HCT116 (cell line): ENCODE results near the gene RBMS1. TPM values are rescaled to one million over a fixed set of nuclear protein-coding genes. Genes with fewer than 3 reads are reported as not detected.

Source experiments
- ATAC-seq: fragments of 200-7000 bp; cut with Tn5 transposase; 2 replicates; pipeline ENCODE4 v1.9.1; 2020; ENCODE audit warnings: mild to moderate bottlenecking, moderate library complexity
- BruUV-seq: library from RNA; stranded (reverse); fragments of 400-500 nt; replicated peaks from 2 replicates; lab custom pipeline; 2021; lab: Mats Ljungman, UMichigan
- CTCF ChIA-PET: fragments of 300-600 bp; sonication (Branson Sonifier 250); formaldehyde crosslinking; loops from one replicate; lab custom pipeline; 2021; ENCODE audit warnings: antibody characterized with exemption; lab: Charles Lee
- POLR2A ChIA-PET: fragments of 300-600, 350-600 bp; sonication (Branson Sonifier 250); formaldehyde crosslinking; loops from one replicate; lab custom pipeline; 2021; ENCODE audit warnings: antibody characterized with exemption; lab: Charles Lee
- RAD21 ChIA-PET, 2 experiments: fragments of 300-600 bp; sonication (Branson Sonifier 250); formaldehyde crosslinking; loops; one replicate each; lab custom pipeline; 2023; ENCODE audit warnings: low total read pairs in 2 of 2; ENCODE audit not compliant: uncharacterized antibody in 2 of 2, unreplicated experiment in 2 of 2, low non-redundant PET in 1 of 2; lab: Charles Lee
- DNase-seq: peaks from one replicate; pipeline ENCODE4 v3.0.0-alpha.2; 2010; ENCODE audit warnings: low read depth, low spot score
- H2AFZ ChIP-seq: fragments of 200-600 bp; shearing (Covaris generic), sonication (generic); 2 replicates; pipeline ENCODE4 v1.6.1; 2017; ENCODE audit warnings: low read depth, mixed run types, mixed read lengths, antibody characterized with exemption, low read length; ENCODE audit not compliant: poor library complexity, severe bottlenecking
- H3K27ac ChIP-seq: 2 replicates; pipeline ENCODE4 v1.5.1; 2012; ENCODE audit warnings: low read depth, low read length
- H3K27me3 ChIP-seq: fragments of 200-600 bp; sonication (generic); 2 replicates; pipeline ENCODE4 v1.6.1; 2016; ENCODE audit warnings: mixed run types, low read length, mixed read lengths; ENCODE audit not compliant: insufficient read depth
- H3K36me3 ChIP-seq, 2 experiments: fragments of 200-500 bp in 1 of 2; fragments of 200-600 bp in 1 of 2; sonication (Bioruptor generic) in 1 of 2; sonication (generic) in 1 of 2; 2 replicates each; pipeline versions ENCODE4 v1.5.1 to v1.6.1; 2014 to 2016; ENCODE audit warnings: low read length in 2 of 2, inconsistent platforms in 1 of 2, mixed read lengths in 1 of 2, mixed run types in 1 of 2; ENCODE audit not compliant: insufficient read depth in 2 of 2, control insufficient read depth in 1 of 2
- H3K4me1 ChIP-seq, 2 experiments: fragments of 200-600 bp in 1 of 2; sonication (generic) in 1 of 2; 2 replicates each; pipeline versions ENCODE4 v1.5.1 to v1.6.1; 2012 to 2017; ENCODE audit warnings: low read length in 2 of 2, inconsistent platforms in 1 of 2, mild to moderate bottlenecking in 1 of 2, mixed read lengths in 1 of 2, mixed run types in 1 of 2, moderate library complexity in 1 of 2; ENCODE audit not compliant: insufficient read depth in 2 of 2, control insufficient read depth in 1 of 2
- H3K4me2 ChIP-seq: fragments of 200-600 bp; sonication (generic); 2 replicates; pipeline ENCODE4 v1.6.1; 2017; ENCODE audit warnings: mixed run types, low read length, mixed read lengths
- H3K4me3 ChIP-seq, 2 experiments: fragments of 200-600 bp in 1 of 2; sonication (generic) in 1 of 2; replicated peaks in 1 of 2; 2 replicates each; pipeline ENCODE4 v1.5.1; 2011 to 2016; ENCODE audit warnings: low read length in 2 of 2, control low read depth in 1 of 2, low read depth in 1 of 2, mild to moderate bottlenecking in 1 of 2, mixed read lengths in 1 of 2, mixed run types in 1 of 2
- H3K79me2 ChIP-seq: fragments of 200-600 bp; sonication (generic); 2 replicates; pipeline ENCODE4 v1.6.1; 2017; ENCODE audit warnings: mild to moderate bottlenecking, mixed run types, low read length, moderate library complexity, mixed read lengths; ENCODE audit not compliant: insufficient read depth
- H3K9ac ChIP-seq: fragments of 200-600 bp; sonication (generic); 2 replicates; pipeline ENCODE4 v1.6.1; 2016; ENCODE audit warnings: low read length, mixed read lengths
- H3K9me2 ChIP-seq: fragments of 200-600 bp; sonication (generic), shearing (Covaris generic); 2 replicates; pipeline ENCODE4 v1.6.1; 2017; ENCODE audit warnings: mixed run types, mild to moderate bottlenecking, moderate library complexity; ENCODE audit not compliant: insufficient read depth
- H3K9me3 ChIP-seq, 2 experiments: fragments of 200-500 bp in 1 of 2; fragments of 200-600 bp in 1 of 2; sonication (Bioruptor generic) in 1 of 2; sonication (generic) in 1 of 2; 2 replicates each; pipeline ENCODE4 v1.6.1; 2014 to 2017; ENCODE audit warnings: low read length in 2 of 2, mixed read lengths in 2 of 2, inconsistent platforms in 1 of 2, low read depth in 1 of 2, mild to moderate bottlenecking in 1 of 2, mixed run types in 1 of 2, moderate library complexity in 1 of 2; ENCODE audit not compliant: control insufficient read depth in 1 of 2, insufficient read depth in 1 of 2
- H4K20me1 ChIP-seq: fragments of 200-600 bp; sonication (generic), shearing (Covaris generic); 2 replicates; pipeline ENCODE4 v1.6.1; 2017; ENCODE audit warnings: mixed run types, mild to moderate bottlenecking, moderate library complexity; ENCODE audit not compliant: insufficient read depth
- EGR1 ChIP-seq: IDR thresholded peaks from 2 replicates; pipeline ENCODE4 v1.6.1; 2012; ENCODE audit warnings: low read depth
- ELF1 ChIP-seq: IDR thresholded peaks from 2 replicates; pipeline ENCODE4 v1.6.1; 2012; ENCODE audit warnings: low read depth, borderline replicate concordance
- EZH2phosphoT487 ChIP-seq: fragments of 200-600 bp; IDR thresholded peaks from 2 replicates; pipeline ENCODE4 v1.6.1; 2018; ENCODE audit warnings: antibody characterized with exemption, borderline replicate concordance
- POLR2A ChIP-seq: IDR thresholded peaks from 2 replicates; pipeline ENCODE4 v1.7.0; 2011; ENCODE audit warnings: borderline replicate concordance; ENCODE audit not compliant: insufficient read depth, insufficient read length; ENCODE audit errors: extremely low read depth
- REST ChIP-seq: IDR thresholded peaks from 2 replicates; pipeline ENCODE4 v1.6.1; 2012; ENCODE audit warnings: low read depth
- SP1 ChIP-seq: IDR thresholded peaks from 2 replicates; pipeline ENCODE4 v1.6.1; 2012; ENCODE audit warnings: low read depth
- ZFX ChIP-seq: fragments of 450-650 bp; IDR thresholded peaks from 2 replicates; pipeline ENCODE4 v1.6.1; 2017
- ZNF274 ChIP-seq: fragments of 200-500 bp; sonication (Bioruptor generic); IDR thresholded peaks from 2 replicates; pipeline ENCODE4 v1.6.1; 2014; ENCODE audit warnings: mild to moderate bottlenecking, low read depth, low read length, inconsistent platforms
- intact Hi-C: fragments of 100-400 bp; cut with micrococcal nuclease; formaldehyde crosslinking; loops from 2 replicates; pipeline ENCODE4 v1.10.0; 2022
- total RNA-seq: library from RNA; stranded (reverse); gene quantifications from one replicate; pipeline ENCODE4 v1.2.1, GENCODE V29; 2021; ENCODE audit not compliant: unreplicated experiment
- TF ChIP-seq, protein P1 (sequence below): IDR thresholded peaks from 2 replicates; pipeline ENCODE4 v1.6.1; 2012

The RBMS1 gene
- total RNA-seq, 1 experiment from 2014 or later = 17.6 TPM

- H3K9me2 ChIP-seq = no peaks in the 10 kb centered on the region
- H3K4me1 ChIP-seq = no peaks in the 10 kb centered on the region
- no peak overlapping the region for H3K4me3 ChIP-seq
- ChIA-PET CTCF (no interaction called here), RAD21 (no interaction called here), POLR2A (no interaction called here)
- BruUV-seq = no TSS peak
- H3K9ac ChIP-seq = no peak overlapping the region
- intact Hi-C loops = no loop called here
- no peaks in the 10 kb centered on the region for H4K20me1 ChIP-seq
- H3K27ac ChIP-seq = no peak overlapping the region
- no peak for TF ChIP-seq SP1
- no peak for TF ChIP-seq ZFX
- no peak for TF ChIP-seq EZH2phosphoT487
- TF ChIP-seq EGR1 = no peak
- no peak for TF ChIP-seq ELF1
- TF ChIP-seq ZNF274 = no peak
- TF ChIP-seq, protein P1, sequence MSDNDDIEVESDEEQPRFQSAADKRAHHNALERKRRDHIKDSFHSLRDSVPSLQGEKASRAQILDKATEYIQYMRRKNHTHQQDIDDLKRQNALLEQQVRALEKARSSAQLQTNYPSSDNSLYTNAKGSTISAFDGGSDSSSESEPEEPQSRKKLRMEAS = no peak
- no peak for TF ChIP-seq POLR2A
- TF ChIP-seq REST = no peak
- TF ChIP-seq, all 23 proteins: peak for 0
- DNase-seq (no peak), ATAC-seq (no peak)
- no peak overlapping the region for H3K4me2 ChIP-seq
- no peaks in the 10 kb centered on the region for H3K79me2 ChIP-seq
- H3K27me3 ChIP-seq = no peaks in the 10 kb centered on the region
- no peak overlapping the region for H2AFZ ChIP-seq
- H3K36me3 ChIP-seq = no peaks in the 10 kb centered on the region
- no peaks in the 10 kb centered on the region for H3K9me3 ChIP-seq
Observed at GRCh38 chr2:160507046-160507407, 13.4 kb upstream of the RBMS1 start.
